ENCODE results near the gene NMUR1.

Gene NMUR1

DNA sequence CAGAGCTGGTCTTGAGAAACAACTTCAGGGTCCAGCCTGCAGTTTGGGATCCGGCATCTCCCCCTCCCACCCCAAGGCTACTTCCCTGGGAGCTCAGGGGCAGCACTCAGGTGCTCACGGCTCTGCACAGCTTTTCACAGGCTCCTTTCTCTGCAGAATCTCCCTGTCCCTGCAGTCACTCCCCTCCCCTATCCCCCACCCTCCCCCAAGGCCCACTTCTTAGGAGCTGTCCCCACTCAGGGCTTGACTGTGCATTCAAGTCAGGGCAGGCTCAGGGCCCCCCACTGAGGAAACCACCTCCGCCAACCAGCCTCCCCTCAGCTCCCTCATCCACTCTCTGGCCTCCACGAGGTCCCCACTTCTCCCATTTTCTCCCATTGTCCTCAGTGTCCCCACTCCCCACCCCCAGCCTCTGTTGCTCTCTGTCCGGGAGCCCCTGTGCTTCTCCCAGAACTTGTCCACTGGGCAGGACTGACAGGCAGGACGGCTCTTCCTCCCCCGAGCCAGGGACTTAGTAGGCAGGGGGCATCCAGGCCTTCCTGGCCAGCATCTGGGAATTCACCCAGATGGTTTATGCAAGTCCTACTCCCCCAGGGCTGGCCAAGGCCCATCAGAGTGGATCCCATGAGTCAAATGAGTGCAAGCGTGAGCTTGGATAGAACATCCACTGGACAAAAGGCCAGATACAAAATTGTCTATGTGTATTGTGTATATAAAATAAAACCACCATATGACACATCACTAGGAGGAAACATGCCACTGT, 7.6 kb downstream of the NMUR1 start:
- no peak overlapping the region for H2AFZ ChIP-seq (ENCODE audit: low read length)
- H3K4me2 ChIP-seq (ENCODE audit: low read depth, low read length) = no peak overlapping the region
- H3K9me2 ChIP-seq (replicated peaks; ENCODE audit: insufficient read depth, low read length) = no peaks in the 10 kb centered on the region
- H3K79me2 ChIP-seq (ENCODE audit: low read length) = no peaks in the 10 kb centered on the region
- H4K20me1 ChIP-seq (ENCODE audit: insufficient read depth, low read length) = no peaks in the 10 kb centered on the region
- no peak overlapping the region for H3K27ac ChIP-seq (ENCODE audit: low read length)
- no peak for DNase-seq
- TF ChIP-seq, protein P1, sequence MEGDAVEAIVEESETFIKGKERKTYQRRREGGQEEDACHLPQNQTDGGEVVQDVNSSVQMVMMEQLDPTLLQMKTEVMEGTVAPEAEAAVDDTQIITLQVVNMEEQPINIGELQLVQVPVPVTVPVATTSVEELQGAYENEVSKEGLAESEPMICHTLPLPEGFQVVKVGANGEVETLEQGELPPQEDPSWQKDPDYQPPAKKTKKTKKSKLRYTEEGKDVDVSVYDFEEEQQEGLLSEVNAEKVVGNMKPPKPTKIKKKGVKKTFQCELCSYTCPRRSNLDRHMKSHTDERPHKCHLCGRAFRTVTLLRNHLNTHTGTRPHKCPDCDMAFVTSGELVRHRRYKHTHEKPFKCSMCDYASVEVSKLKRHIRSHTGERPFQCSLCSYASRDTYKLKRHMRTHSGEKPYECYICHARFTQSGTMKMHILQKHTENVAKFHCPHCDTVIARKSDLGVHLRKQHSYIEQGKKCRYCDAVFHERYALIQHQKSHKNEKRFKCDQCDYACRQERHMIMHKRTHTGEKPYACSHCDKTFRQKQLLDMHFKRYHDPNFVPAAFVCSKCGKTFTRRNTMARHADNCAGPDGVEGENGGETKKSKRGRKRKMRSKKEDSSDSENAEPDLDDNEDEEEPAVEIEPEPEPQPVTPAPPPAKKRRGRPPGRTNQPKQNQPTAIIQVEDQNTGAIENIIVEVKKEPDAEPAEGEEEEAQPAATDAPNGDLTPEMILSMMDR (IDR thresholded peaks at IDR 0.05; ENCODE audit: low read length) = no peak
- no peak for TF ChIP-seq EZH2phosphoT487 (IDR thresholded peaks at IDR 0.05; ENCODE audit: low read length)
- H3K36me3 ChIP-seq (replicated peaks; ENCODE audit: insufficient read depth, low read length) = no peaks in the 10 kb centered on the region
- H3K9ac ChIP-seq (ENCODE audit: low read length) = no peak overlapping the region
- H3K4me1 ChIP-seq (ENCODE audit: low read length) = no peaks in the 10 kb centered on the region
- H3K27me3 ChIP-seq (replicated peaks; ENCODE audit: insufficient read depth, low read length) = no peaks in the 10 kb centered on the region
- H3F3A ChIP-seq (ENCODE audit: insufficient read depth, low read length) = no peaks in the 10 kb centered on the region
- H3K9me3 ChIP-seq (replicated peaks; ENCODE audit: insufficient read depth, low read length) = no peaks in the 10 kb centered on the region
- H3K4me3 ChIP-seq (ENCODE audit: low read length) = no peak overlapping the region

DNA sequence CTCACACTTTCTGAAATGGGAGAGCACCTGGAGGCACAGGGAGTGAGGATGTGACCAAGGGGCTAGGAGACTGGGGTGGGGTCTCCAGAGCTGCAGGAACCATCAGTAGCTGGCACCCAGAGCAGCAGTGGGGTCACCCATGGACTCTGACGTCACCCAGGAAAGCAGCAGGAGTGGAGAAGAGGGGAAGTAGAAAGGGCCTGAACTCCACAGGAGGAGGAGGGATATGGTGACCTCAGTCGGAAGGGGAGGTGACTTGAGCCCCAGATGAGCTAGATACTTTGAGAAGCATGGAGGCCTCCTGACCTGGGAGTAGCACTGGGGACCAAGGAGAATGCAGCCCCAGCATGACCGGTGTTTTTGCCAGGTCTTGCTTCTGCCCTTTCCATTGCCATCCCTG, 8.8 kb downstream of the NMUR1 start:
- TF ChIP-seq EZH2phosphoT487 (IDR thresholded peaks at IDR 0.05; ENCODE audit: low read length) (no peak), EZH2 (optimal IDR thresholded peaks at IDR 0.05; ENCODE audit: low read depth, low read length) (no peak)
- TF ChIP-seq, protein P1 (IDR thresholded peaks at IDR 0.05; ENCODE audit: low read length) = no peak
- no peaks in the 10 kb centered on the region for H3F3A ChIP-seq (ENCODE audit: insufficient read depth, low read length)
- no peak overlapping the region for H2AFZ ChIP-seq (ENCODE audit: low read length)
- no peaks in the 10 kb centered on the region for H3K79me2 ChIP-seq (ENCODE audit: low read length)
- no peaks in the 10 kb centered on the region for H4K20me1 ChIP-seq (ENCODE audit: insufficient read depth, low read length)
- no peaks in the 10 kb centered on the region for H3K36me3 ChIP-seq (replicated peaks; ENCODE audit: insufficient read depth, low read length)
- no peak overlapping the region for H3K4me2 ChIP-seq (ENCODE audit: low read depth, low read length)
- no peaks in the 10 kb centered on the region for H3K9me3 ChIP-seq (replicated peaks; ENCODE audit: insufficient read depth, low read length)
- H3K4me1 ChIP-seq (ENCODE audit: low read length) = no peaks in the 10 kb centered on the region
- no peak for DNase-seq
- H3K9me2 ChIP-seq (replicated peaks; ENCODE audit: insufficient read depth, low read length) = no peaks in the 10 kb centered on the region
- H3K27me3 ChIP-seq (replicated peaks; ENCODE audit: insufficient read depth, low read length) = no peaks in the 10 kb centered on the region
- no peak overlapping the region for H3K27ac ChIP-seq (ENCODE audit: low read length)
- no peak overlapping the region for H3K4me3 ChIP-seq (ENCODE audit: low read length)
- H3K9ac ChIP-seq (ENCODE audit: low read length) = no peak overlapping the region

DNA sequence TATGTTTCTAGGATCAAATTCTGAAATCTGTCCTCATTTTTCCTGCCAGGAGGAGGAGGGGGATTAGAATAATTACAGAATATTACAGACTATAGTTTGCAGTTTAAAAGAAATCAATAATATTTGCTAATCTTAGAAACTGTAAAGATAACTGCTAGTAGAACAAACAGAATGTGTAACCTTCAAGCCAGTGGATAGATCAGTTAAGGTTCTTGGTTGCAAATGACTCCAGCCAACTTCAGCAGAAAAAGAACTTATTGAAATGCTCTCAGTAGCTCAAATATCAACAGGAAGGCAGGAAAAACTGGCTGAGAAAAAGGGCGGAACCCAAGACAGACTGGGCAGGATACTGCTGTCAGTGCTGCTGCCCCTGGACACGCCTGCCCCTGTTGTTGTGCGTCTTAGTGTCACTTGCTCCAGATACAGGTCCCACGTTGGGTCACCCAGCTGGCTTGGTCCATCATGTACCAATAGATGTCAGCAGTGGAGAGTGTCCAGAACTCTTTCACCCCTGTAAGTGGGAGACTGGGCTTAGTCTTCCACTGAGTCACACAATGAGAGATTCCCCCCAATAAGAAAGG, 10.2 kb downstream of the NMUR1 start:
- H3K9ac ChIP-seq (ENCODE audit: low read length) = no peak overlapping the region
- no peak overlapping the region for H2AFZ ChIP-seq (ENCODE audit: low read length)
- no peaks in the 10 kb centered on the region for H3K79me2 ChIP-seq (ENCODE audit: low read length)
- H3K4me3 ChIP-seq (ENCODE audit: low read length) = no peak overlapping the region
- H3K9me2 ChIP-seq (replicated peaks; ENCODE audit: insufficient read depth, low read length) = no peaks in the 10 kb centered on the region
- 0 out of 2 replicates have a peak, but pooled peaks cover 5% of the 10 kb centered on the region for H3K27me3 ChIP-seq (replicated peaks; ENCODE audit: insufficient read depth, low read length)
- H3K36me3 ChIP-seq (replicated peaks; ENCODE audit: insufficient read depth, low read length) = no peaks in the 10 kb centered on the region
- no peak for TF ChIP-seq EZH2 (optimal IDR thresholded peaks at IDR 0.05; ENCODE audit: low read depth, low read length)
- TF ChIP-seq, protein P1 (IDR thresholded peaks at IDR 0.05; ENCODE audit: low read length) = no peak
- no peaks in the 10 kb centered on the region for H4K20me1 ChIP-seq (ENCODE audit: insufficient read depth, low read length)
- H3K4me2 ChIP-seq (ENCODE audit: low read depth, low read length) = no peak overlapping the region
- no peaks in the 10 kb centered on the region for H3K9me3 ChIP-seq (replicated peaks; ENCODE audit: insufficient read depth, low read length)
- H3K27ac ChIP-seq (ENCODE audit: low read length) = no peak overlapping the region
- DNase-seq = no peak
- no peaks in the 10 kb centered on the region for H3K4me1 ChIP-seq (ENCODE audit: low read length)
- H3F3A ChIP-seq (ENCODE audit: insufficient read depth, low read length) = 0 out of 2 replicates have a peak, but pooled peaks cover 2% of the 10 kb centered on the region
